ENCODE measurements around the gene TTC23.

DNA sequence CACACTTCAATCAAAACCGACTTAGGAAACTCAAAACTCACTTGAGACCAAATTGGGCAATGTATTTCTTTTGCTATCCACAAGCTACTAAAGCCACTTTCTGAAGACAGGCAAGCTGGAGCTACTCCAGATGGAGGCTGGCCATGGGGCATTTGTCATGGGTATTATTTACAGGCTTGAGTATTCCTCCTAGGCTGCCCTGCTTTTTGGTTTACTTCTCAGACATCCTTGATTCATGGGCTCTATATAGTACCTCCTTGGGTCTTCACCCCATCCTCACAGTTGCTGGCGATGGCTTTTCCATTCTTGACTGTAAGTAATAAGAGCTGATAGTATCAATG, 163.1 kb downstream of the TTC23 start:
- TF ChIP-seq, protein P1, sequence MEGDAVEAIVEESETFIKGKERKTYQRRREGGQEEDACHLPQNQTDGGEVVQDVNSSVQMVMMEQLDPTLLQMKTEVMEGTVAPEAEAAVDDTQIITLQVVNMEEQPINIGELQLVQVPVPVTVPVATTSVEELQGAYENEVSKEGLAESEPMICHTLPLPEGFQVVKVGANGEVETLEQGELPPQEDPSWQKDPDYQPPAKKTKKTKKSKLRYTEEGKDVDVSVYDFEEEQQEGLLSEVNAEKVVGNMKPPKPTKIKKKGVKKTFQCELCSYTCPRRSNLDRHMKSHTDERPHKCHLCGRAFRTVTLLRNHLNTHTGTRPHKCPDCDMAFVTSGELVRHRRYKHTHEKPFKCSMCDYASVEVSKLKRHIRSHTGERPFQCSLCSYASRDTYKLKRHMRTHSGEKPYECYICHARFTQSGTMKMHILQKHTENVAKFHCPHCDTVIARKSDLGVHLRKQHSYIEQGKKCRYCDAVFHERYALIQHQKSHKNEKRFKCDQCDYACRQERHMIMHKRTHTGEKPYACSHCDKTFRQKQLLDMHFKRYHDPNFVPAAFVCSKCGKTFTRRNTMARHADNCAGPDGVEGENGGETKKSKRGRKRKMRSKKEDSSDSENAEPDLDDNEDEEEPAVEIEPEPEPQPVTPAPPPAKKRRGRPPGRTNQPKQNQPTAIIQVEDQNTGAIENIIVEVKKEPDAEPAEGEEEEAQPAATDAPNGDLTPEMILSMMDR (IDR thresholded peaks at IDR 0.05), result no peak
- TF ChIP-seq POLR2A (IDR thresholded peaks at IDR 0.05), result no peak

Data from esophagus squamous epithelium (tissue), 4 donors.